Uterus (tissue), 2 donors: ENCODE results near the gene HSPG2.

ENCODE experiments used
- POLR2A ChIP-seq, 2 donors: fragments of 450-650 bp; IDR thresholded peaks; one replicate each; pipeline ENCODE4 v1.6.1; 2016; ENCODE audit warnings: antibody characterized with exemption in 2 of 2, mild to moderate bottlenecking in 1 of 2, moderate library complexity in 1 of 2
- TF ChIP-seq, protein P1 (sequence below), 4 experiments: fragments of 200-600 bp in 2 of 4; fragments of 450-650 bp in 2 of 4; sonication (generic) in 2 of 4; IDR thresholded peaks; one replicate each; pipeline ENCODE4 v1.5.1; 2016 to 2019; ENCODE audit warnings: antibody characterized with exemption in 4 of 4, mild to moderate bottlenecking in 2 of 4, moderate library complexity in 1 of 4

DNA sequence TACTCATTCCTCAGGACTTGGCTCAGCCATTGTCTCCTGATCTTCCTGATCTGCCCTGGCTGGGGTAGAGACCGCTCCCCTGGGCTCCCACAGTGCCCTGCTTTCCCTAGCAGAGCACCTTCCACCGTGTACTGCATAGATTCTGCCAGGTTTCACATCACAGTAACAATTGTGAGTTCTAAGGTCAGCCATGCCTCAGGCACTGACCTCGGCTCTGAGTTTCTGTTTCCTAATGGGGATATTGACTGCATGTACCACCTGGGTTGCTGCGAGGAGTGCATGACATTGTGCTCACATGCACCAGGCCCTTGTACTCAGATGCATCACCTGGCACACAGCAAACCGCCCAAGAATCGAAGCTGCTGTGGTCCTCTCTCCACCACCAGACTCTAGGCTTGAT, 46.0 kb downstream of the HSPG2 start:
- TF ChIP-seq, protein P1, sequence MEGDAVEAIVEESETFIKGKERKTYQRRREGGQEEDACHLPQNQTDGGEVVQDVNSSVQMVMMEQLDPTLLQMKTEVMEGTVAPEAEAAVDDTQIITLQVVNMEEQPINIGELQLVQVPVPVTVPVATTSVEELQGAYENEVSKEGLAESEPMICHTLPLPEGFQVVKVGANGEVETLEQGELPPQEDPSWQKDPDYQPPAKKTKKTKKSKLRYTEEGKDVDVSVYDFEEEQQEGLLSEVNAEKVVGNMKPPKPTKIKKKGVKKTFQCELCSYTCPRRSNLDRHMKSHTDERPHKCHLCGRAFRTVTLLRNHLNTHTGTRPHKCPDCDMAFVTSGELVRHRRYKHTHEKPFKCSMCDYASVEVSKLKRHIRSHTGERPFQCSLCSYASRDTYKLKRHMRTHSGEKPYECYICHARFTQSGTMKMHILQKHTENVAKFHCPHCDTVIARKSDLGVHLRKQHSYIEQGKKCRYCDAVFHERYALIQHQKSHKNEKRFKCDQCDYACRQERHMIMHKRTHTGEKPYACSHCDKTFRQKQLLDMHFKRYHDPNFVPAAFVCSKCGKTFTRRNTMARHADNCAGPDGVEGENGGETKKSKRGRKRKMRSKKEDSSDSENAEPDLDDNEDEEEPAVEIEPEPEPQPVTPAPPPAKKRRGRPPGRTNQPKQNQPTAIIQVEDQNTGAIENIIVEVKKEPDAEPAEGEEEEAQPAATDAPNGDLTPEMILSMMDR (IDR thresholded peaks at IDR 0.05): no peak
- TF ChIP-seq POLR2A (IDR thresholded peaks at IDR 0.05): no peak
